ENCODE results near the gene RGS7.

- TF ChIP-seq CTCF (IDR thresholded peaks at IDR 0.05; ENCODE audit: poor library complexity, severe bottlenecking) (no peak), RAD21 (conservative IDR thresholded peaks at IDR 0.05) (no peak)
Measured at GRCh38 chr1:240833075-240833474, 523.9 kb downstream of the RGS7 start.
